Activated T-helper 2 cell treated with anti-CD3 and anti-CD28 coated beads, Interferon-gamma antibody, Interleukin-2, Interleukin-4, amounts not matched to agents 10 μg/mL and 5 μg/mL and 100 μg/mL, durations not matched to agents 14 hours and 24 hours and 36 hours (primary cell): ENCODE data around the gene PDCD1. TPM values are rescaled to one million over a fixed set of nuclear protein-coding genes. Genes with fewer than 3 reads are reported as not detected.
"Not testable (repeated sequence)": the region's sequence is repeated elsewhere in the genome, so short reads cannot be mapped to it uniquely, and the experiment has no call there.

Experiments
- DNase-seq: peaks from one replicate; pipeline ENCODE4 v3.0.0; 2021; ENCODE audit warnings: low spot score
- H3K27ac Mint-ChIP-seq: one replicate; pipeline ENCODE4 v1.8.0; 2021; ENCODE audit warnings: mixed read lengths
- H3K27me3 Mint-ChIP-seq: one replicate; pipeline ENCODE4 v1.8.0; 2021; ENCODE audit warnings: low read depth, mixed read lengths
- H3K36me3 Mint-ChIP-seq: one replicate; pipeline ENCODE4 v1.8.0; 2021; ENCODE audit warnings: low read depth, mixed read lengths
- H3K4me1 Mint-ChIP-seq: one replicate; pipeline ENCODE4 v1.8.0; 2021; ENCODE audit warnings: low read depth, mixed read lengths
- H3K4me3 Mint-ChIP-seq: one replicate; pipeline ENCODE4 v1.8.0; 2021; ENCODE audit warnings: low read depth, mild to moderate bottlenecking, moderate library complexity, mixed read lengths
- H3K9me3 Mint-ChIP-seq: one replicate; pipeline ENCODE4 v1.8.0; 2021; ENCODE audit warnings: mixed read lengths
- intact Hi-C: fragments of 100-400 bp; cut with micrococcal nuclease; formaldehyde crosslinking; loops from one replicate; pipeline ENCODE4 v1.15.1; 2023
- total RNA-seq: library from RNA; stranded (reverse); gene quantifications from 2 replicates; pipeline ENCODE4 v1.2.3, GENCODE V29; 2022

The PDCD1 gene
- total RNA-seq, 1 donor from 2014 or later = 44.7 TPM

GRCh38 chr2:241879326-241879725 lies 20.6 kb upstream of the PDCD1 start:
- Mint-ChIP-seq H3K27ac (no peak overlapping the region), H3K9me3 (no peaks in the 10 kb centered on the region), H3K4me1 (peaks cover 18% of the 10 kb centered on the region), H3K4me3 (no peak overlapping the region), H3K27me3 (no peaks in the 10 kb centered on the region), H3K36me3 (peaks cover 2% of the 10 kb centered on the region)
- intact Hi-C loops = no loop called here
- no peak for DNase-seq

- Mint-ChIP-seq H3K27me3 (no peaks in the 10 kb centered on the region), H3K27ac (no peak overlapping the region), H3K4me1 (peaks cover 18% of the 10 kb centered on the region), H3K36me3 (no peaks in the 10 kb centered on the region), H3K4me3 (no peak overlapping the region), H3K9me3 (no peaks in the 10 kb centered on the region)
- intact Hi-C loops = no loop called here
- peak; percentile 70 for DNase-seq
Observed at GRCh38 chr2:241877989-241878970, 19.6 kb upstream of the PDCD1 start.

- H3K27ac Mint-ChIP-seq = no peak overlapping the region
- no peaks in the 10 kb centered on the region for H3K9me3 Mint-ChIP-seq
- peaks cover 9% of the 10 kb centered on the region for H3K4me1 Mint-ChIP-seq
- no peaks in the 10 kb centered on the region for H3K27me3 Mint-ChIP-seq
- no peaks in the 10 kb centered on the region for H3K36me3 Mint-ChIP-seq
- DNase-seq = no peak
- H3K4me3 Mint-ChIP-seq = no peak overlapping the region
- intact Hi-C loops = no loop called here
Observed at GRCh38 chr2:241877197-241877685, 18.5 kb upstream of the PDCD1 start.

GRCh38 chr2:241876528-241877196 lies 18.0 kb upstream of the PDCD1 start:
- Mint-ChIP-seq H3K27ac (no peak overlapping the region), H3K9me3 (no peaks in the 10 kb centered on the region), H3K36me3 (no peaks in the 10 kb centered on the region), H3K4me3 (no peak overlapping the region), H3K4me1 (peaks cover 7% of the 10 kb centered on the region), H3K27me3 (no peaks in the 10 kb centered on the region)
- intact Hi-C loops = no loop called here
- no peak for DNase-seq

- not testable (repeated sequence) for DNase-seq, H3K9me3 Mint-ChIP-seq, H3K27ac Mint-ChIP-seq
Observed at GRCh38 chr2:241875754-241876527, 17.2 kb upstream of the PDCD1 start.

GRCh38 chr2:241874277-241874925 lies 15.7 kb upstream of the PDCD1 start:
- no peak for DNase-seq
- Mint-ChIP-seq H3K27me3 (no peaks in the 10 kb centered on the region), H3K36me3 (no peaks in the 10 kb centered on the region)

More at GRCh38 chr2:241875754-241876527, 17.2 kb upstream of the PDCD1 start:
- H3K27me3 Mint-ChIP-seq, H3K4me3 Mint-ChIP-seq, intact Hi-C loops, H3K4me1 Mint-ChIP-seq, H3K36me3 Mint-ChIP-seq: not testable (repeated sequence)

GRCh38 chr2:241873803-241874110 lies 15.1 kb upstream of the PDCD1 start:
- Mint-ChIP-seq H3K27me3 (no peaks in the 10 kb centered on the region), H3K4me1 (peaks cover 5% of the 10 kb centered on the region), H3K36me3 (no peaks in the 10 kb centered on the region), H3K9me3 (no peaks in the 10 kb centered on the region), H3K27ac (no peak overlapping the region), H3K4me3 (no peak overlapping the region)
- no peak for DNase-seq
- intact Hi-C loops = no loop called here

More at GRCh38 chr2:241874277-241874925, 15.7 kb upstream of the PDCD1 start:
- no peak overlapping the region for H3K4me3 Mint-ChIP-seq
- H3K27ac Mint-ChIP-seq = no peak overlapping the region
- H3K9me3 Mint-ChIP-seq = no peaks in the 10 kb centered on the region
- intact Hi-C loops = no loop called here
- H3K4me1 Mint-ChIP-seq = no peaks in the 10 kb centered on the region

GRCh38 chr2:241873081-241873802 lies 14.5 kb upstream of the PDCD1 start:
- Mint-ChIP-seq H3K27ac (no peak overlapping the region), H3K4me1 (peaks cover 10% of the 10 kb centered on the region), H3K36me3 (no peaks in the 10 kb centered on the region), H3K9me3 (no peaks in the 10 kb centered on the region), H3K4me3 (no peak overlapping the region), H3K27me3 (peaks cover 2% of the 10 kb centered on the region)
- DNase-seq = no peak
- intact Hi-C loops = no loop called here

GRCh38 chr2:241872313-241872642 lies 13.6 kb upstream of the PDCD1 start:
- peaks cover 3% of the 10 kb centered on the region for H3K27me3 Mint-ChIP-seq
- no peak for DNase-seq
- intact Hi-C loops = no loop called here
- no peak overlapping the region for H3K4me3 Mint-ChIP-seq
- H3K4me1 Mint-ChIP-seq = peaks cover 18% of the 10 kb centered on the region
- H3K36me3 Mint-ChIP-seq = no peaks in the 10 kb centered on the region
- no peak overlapping the region for H3K27ac Mint-ChIP-seq
- no peaks in the 10 kb centered on the region for H3K9me3 Mint-ChIP-seq

GRCh38 chr2:241871538-241872312 lies 13.0 kb upstream of the PDCD1 start:
- Mint-ChIP-seq H3K27ac (no peak overlapping the region), H3K27me3 (peaks cover 3% of the 10 kb centered on the region), H3K4me3 (no peak overlapping the region), H3K4me1 (peaks cover 18% of the 10 kb centered on the region), H3K9me3 (no peaks in the 10 kb centered on the region), H3K36me3 (no peaks in the 10 kb centered on the region)
- intact Hi-C loops = no loop called here
- no peak for DNase-seq

- Mint-ChIP-seq H3K36me3 (no peaks in the 10 kb centered on the region), H3K4me1 (peaks cover 18% of the 10 kb centered on the region), H3K4me3 (no peak overlapping the region), H3K9me3 (no peaks in the 10 kb centered on the region), H3K27ac (no peak overlapping the region), H3K27me3 (peaks cover 3% of the 10 kb centered on the region)
- intact Hi-C loops = no loop called here
- no peak for DNase-seq
Observed at GRCh38 chr2:241870611-241871537, 12.2 kb upstream of the PDCD1 start.
